Mesenchymal stem cell (in vitro differentiated cells and primary cell): ENCODE measurements around the gene RAC3.

Experiments used
- DNase-seq: peaks from one replicate; pipeline ENCODE4 v3.0.0-alpha.2; 2013
- H2AFZ ChIP-seq: one replicate; pipeline ENCODE4 v1.6.1; 2013; ENCODE audit warnings: low read depth, mild to moderate bottlenecking, control low read depth, inconsistent platforms, low read length, moderate library complexity
- H2AK5ac ChIP-seq: 2 replicates; pipeline ENCODE4 v1.6.1; 2013; ENCODE audit warnings: low read length, moderate library complexity, mild to moderate bottlenecking, inconsistent platforms; ENCODE audit not compliant: severe bottlenecking
- H2BK120ac ChIP-seq: one replicate; pipeline ENCODE4 v1.6.1; 2013; ENCODE audit warnings: low read depth, mild to moderate bottlenecking, inconsistent platforms, low read length, moderate library complexity
- H2BK12ac ChIP-seq, 2 experiments: one replicate each; pipeline ENCODE4 v1.6.1; 2013; ENCODE audit warnings: inconsistent platforms in 2 of 2, low read length in 2 of 2, mild to moderate bottlenecking in 2 of 2, moderate library complexity in 2 of 2, control low read depth in 1 of 2
- H2BK15ac ChIP-seq: one replicate; pipeline ENCODE4 v1.6.1; 2013; ENCODE audit warnings: mild to moderate bottlenecking, low read depth, inconsistent platforms; ENCODE audit not compliant: poor library complexity, severe bottlenecking
- H2BK5ac ChIP-seq: 2 replicates; pipeline ENCODE4 v1.6.1; 2013; ENCODE audit warnings: low read depth, mild to moderate bottlenecking, low read length, control low read depth, inconsistent platforms; ENCODE audit not compliant: poor library complexity, severe bottlenecking
- H3K14ac ChIP-seq, 2 experiments: one replicate each; pipeline ENCODE4 v1.6.1; 2013; ENCODE audit warnings: inconsistent platforms in 2 of 2, low read length in 2 of 2, control low read depth in 1 of 2, mild to moderate bottlenecking in 1 of 2, moderate library complexity in 1 of 2
- H3K18ac ChIP-seq, 2 experiments: one replicate each; pipeline ENCODE4 v1.6.1; 2013; ENCODE audit warnings: inconsistent platforms in 2 of 2, low read length in 2 of 2, control low read depth in 1 of 2, low read depth in 1 of 2, mild to moderate bottlenecking in 1 of 2
- H3K23ac ChIP-seq, 2 experiments: one replicate each; pipeline ENCODE4 v1.6.1; 2013; ENCODE audit warnings: inconsistent platforms in 2 of 2, low read length in 2 of 2, mild to moderate bottlenecking in 2 of 2, moderate library complexity in 2 of 2, control low read depth in 1 of 2
- H3K27ac ChIP-seq: 2 replicates; pipeline ENCODE4 v1.5.1; 2013; ENCODE audit warnings: mild to moderate bottlenecking, moderate library complexity, low read length, control low read depth, inconsistent platforms; ENCODE audit not compliant: poor library complexity, severe bottlenecking
- H3K27me3 ChIP-seq, 2 experiments: 2 replicates each; pipeline versions ENCODE4 v1.6.1 to v1.7.0; 2013; ENCODE audit warnings: low read length in 2 of 2, mild to moderate bottlenecking in 2 of 2, moderate library complexity in 2 of 2, control low read depth in 1 of 2, inconsistent platforms in 1 of 2; ENCODE audit not compliant: control insufficient read depth in 1 of 2, insufficient read depth in 1 of 2
- H3K36me3 ChIP-seq, 2 experiments: 2 replicates each; pipeline versions ENCODE4 v1.6.1 to v1.7.0; 2013; ENCODE audit warnings: low read length in 2 of 2, control low read depth in 1 of 2, inconsistent platforms in 1 of 2, low read depth in 1 of 2, mild to moderate bottlenecking in 1 of 2; ENCODE audit not compliant: insufficient read depth in 2 of 2, control insufficient read depth in 1 of 2
- H3K4ac ChIP-seq, 2 experiments: one replicate each; pipeline ENCODE4 v1.6.1; 2013; ENCODE audit warnings: inconsistent platforms in 2 of 2, low read length in 2 of 2, mild to moderate bottlenecking in 2 of 2, moderate library complexity in 2 of 2, control low read depth in 1 of 2, low read depth in 1 of 2
- H3K4me1 ChIP-seq: 2 replicates; pipeline ENCODE4 v1.6.1; 2013; ENCODE audit warnings: low read depth, low read length, control low read depth; ENCODE audit not compliant: control insufficient read depth, insufficient read depth
- H3K4me2 ChIP-seq: 2 replicates; pipeline ENCODE4 v1.6.1; 2013; ENCODE audit warnings: low read length, mild to moderate bottlenecking, inconsistent platforms; ENCODE audit not compliant: poor library complexity, severe bottlenecking
- H3K4me3 ChIP-seq, 2 experiments: 2 replicates each; pipeline versions ENCODE4 v1.5.1 to v1.7.0; 2013; ENCODE audit warnings: low read length in 2 of 2, mild to moderate bottlenecking in 2 of 2, control low read depth in 1 of 2, low read depth in 1 of 2; ENCODE audit not compliant: insufficient read depth in 1 of 2
- H3K79me1 ChIP-seq: replicated peaks from 2 replicates; pipeline ENCODE4 v1.6.1; 2013; ENCODE audit warnings: mild to moderate bottlenecking, control low read depth, low read length, inconsistent platforms; ENCODE audit not compliant: poor library complexity, severe bottlenecking
- H3K9ac ChIP-seq: 2 replicates; pipeline ENCODE4 v1.7.0; 2013; ENCODE audit warnings: mild to moderate bottlenecking, low read length, moderate library complexity
- H3K9me3 ChIP-seq: 2 replicates; pipeline ENCODE4 v1.7.0; 2013; ENCODE audit warnings: mild to moderate bottlenecking, low read length; ENCODE audit not compliant: control insufficient read depth
- H4K8ac ChIP-seq: one replicate; pipeline ENCODE4 v1.6.1; 2013; ENCODE audit warnings: inconsistent platforms, mild to moderate bottlenecking, low read length, moderate library complexity
- H4K91ac ChIP-seq: one replicate; pipeline ENCODE4 v1.6.1; 2013; ENCODE audit warnings: mild to moderate bottlenecking, low read length, inconsistent platforms
- WGBS: methylation state at CpG from one replicate; pipeline ENCODE4 v1.1.7; 2013; ENCODE audit warnings: mixed read lengths; 5-methylcytosine and 5-hydroxymethylcytosine counted together

RAC3 gene

GRCh38 chr17:82035956-82036633, 4.6 kb downstream of the RAC3 start:
- no peak overlapping the region for H3K14ac ChIP-seq
- H3K4me1 ChIP-seq = peaks cover 21% of the 10 kb centered on the region
- H3K4ac ChIP-seq = no peak overlapping the region
- H3K18ac ChIP-seq = no peak overlapping the region
- peak overlapping the region; percentile 70 for H2BK15ac ChIP-seq
- no peak overlapping the region for H4K8ac ChIP-seq
- peak overlapping the region in 1 of 2 experiments; percentile 45 for H2BK12ac ChIP-seq
- H3K79me1 ChIP-seq = peaks cover 15% of the 10 kb centered on the region
- H3K23ac ChIP-seq = no peak overlapping the region
- H3K36me3 ChIP-seq = peaks cover 0 to 24% of the 10 kb centered on the region in 2 experiments
- peak overlapping the region; percentile 62 for H4K91ac ChIP-seq
- no peak overlapping the region for H3K27ac ChIP-seq
- H2BK5ac ChIP-seq = no peak overlapping the region
- H3K4me3 ChIP-seq = peak overlapping the region in 1 of 2 experiments; percentile 86
- no peak for DNase-seq
- peak overlapping the region; percentile 75 for H3K4me2 ChIP-seq
- no peaks in the 10 kb centered on the region for H3K9me3 ChIP-seq
- H2BK120ac ChIP-seq = no peak overlapping the region
- peaks cover 0 to 12% of the 10 kb centered on the region in 2 experiments for H3K27me3 ChIP-seq
- no peak overlapping the region for H2AFZ ChIP-seq
- H3K9ac ChIP-seq = peak overlapping the region; percentile 83
- no peak overlapping the region for H2AK5ac ChIP-seq
- WGBS = 97% methylated on average over 16 of the region's 20 CpGs

DNA sequence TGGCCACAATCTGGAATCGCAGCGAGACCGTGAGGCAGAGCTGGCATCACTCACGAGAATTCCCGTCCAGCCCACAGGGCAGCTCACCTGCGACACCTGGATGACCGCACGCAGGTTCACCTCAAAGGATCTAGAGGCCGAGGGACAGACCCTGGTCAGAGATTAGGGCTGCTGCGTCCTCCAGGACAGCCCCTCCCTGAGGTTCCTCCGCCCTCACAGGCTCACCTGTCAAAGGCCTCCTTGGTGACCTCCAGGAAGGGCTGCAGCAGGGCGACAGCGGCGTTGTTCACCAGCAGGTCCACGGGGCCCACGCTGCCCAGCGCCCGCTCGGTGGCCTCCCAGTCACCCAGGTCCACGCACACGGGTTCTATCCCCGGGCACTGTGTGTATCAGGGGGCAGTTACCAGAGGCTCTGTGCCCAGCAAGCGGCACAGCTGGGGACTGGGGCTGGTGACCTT, 5.2 kb downstream of the RAC3 start:
- peak overlapping the region; percentile 62 for H4K91ac ChIP-seq
- no peak overlapping the region for H2BK120ac ChIP-seq
- H2BK15ac ChIP-seq = peak overlapping the region; percentile 70
- peak overlapping the region; percentile 15 for H3K27ac ChIP-seq
- no peak overlapping the region for H2AFZ ChIP-seq
- H2BK12ac ChIP-seq = peak overlapping the region; percentile 11 to 17
- peak overlapping the region; percentile 5 for H4K8ac ChIP-seq
- peak overlapping the region; percentile 83 for H3K9ac ChIP-seq
- H3K36me3 ChIP-seq = peaks cover 0 to 24% of the 10 kb centered on the region in 2 experiments
- WGBS = 58% methylated on average over 23 of the region's 23 CpGs
- DNase-seq = no peak
- H3K79me1 ChIP-seq = peaks cover 15% of the 10 kb centered on the region
- peak overlapping the region in 1 of 2 experiments; percentile 66 for H3K4ac ChIP-seq
- H2BK5ac ChIP-seq = no peak overlapping the region
- H3K4me3 ChIP-seq = peak overlapping the region; percentile 66 to 86
- H3K4me1 ChIP-seq = peaks cover 21% of the 10 kb centered on the region
- no peaks in the 10 kb centered on the region for H3K9me3 ChIP-seq
- no peak overlapping the region for H3K23ac ChIP-seq
- H3K14ac ChIP-seq = peak overlapping the region in 1 of 2 experiments; percentile 8
- H3K18ac ChIP-seq = peak overlapping the region; percentile 5 to 11
- peaks cover 0 to 12% of the 10 kb centered on the region in 2 experiments for H3K27me3 ChIP-seq
- H2AK5ac ChIP-seq = no peak overlapping the region
- H3K4me2 ChIP-seq = peak overlapping the region; percentile 75

- H3K14ac ChIP-seq = peak within 1 kb of the TSS in 1 of 2 experiments; percentile 91
- WGBS = under 1% methylated on average over 85 of the region's 92 CpGs
- H3K9ac ChIP-seq = peak within 1 kb of the TSS; percentile 83
- H3K79me1 ChIP-seq = peaks cover 11% of the 10 kb centered on the region
- peaks cover 0 to 9% of the 10 kb centered on the region in 2 experiments for H3K27me3 ChIP-seq
- H2BK120ac ChIP-seq = no peak within 1 kb of the TSS
- H3K4me3 ChIP-seq = peak within 1 kb of the TSS; percentile 66 to 86
- peak within 1 kb of the TSS; percentile 79 to 87 for H3K18ac ChIP-seq
- DNase-seq = peak; percentile 97
- no peak within 1 kb of the TSS for H3K23ac ChIP-seq
- H2BK15ac ChIP-seq = peak within 1 kb of the TSS; percentile 70
- H4K91ac ChIP-seq = peak within 1 kb of the TSS; percentile 62
- peaks cover 17% of the 10 kb centered on the region for H3K4me1 ChIP-seq
- H2BK5ac ChIP-seq = no peak within 1 kb of the TSS
- peak within 1 kb of the TSS; percentile 75 for H3K4me2 ChIP-seq
- H3K27ac ChIP-seq = peak within 1 kb of the TSS; percentile 15
- H2AFZ ChIP-seq = peak within 1 kb of the TSS; percentile 29
- peak within 1 kb of the TSS; percentile 73 for H4K8ac ChIP-seq
- no peak within 1 kb of the TSS for H2AK5ac ChIP-seq
- no peaks in the 10 kb centered on the region for H3K9me3 ChIP-seq
- peak within 1 kb of the TSS; percentile 11 to 29 for H2BK12ac ChIP-seq
- peak within 1 kb of the TSS; percentile 44 to 66 for H3K4ac ChIP-seq
- H3K36me3 ChIP-seq = peaks cover 0 to 24% of the 10 kb centered on the region in 2 experiments
Measured at GRCh38 chr17:82037092-82037888, 5.8 kb downstream of the RAC3 start, which contains the start of gene DCXR. Gene DCXR, minus strand, starts transcription at chr17:82037697. Its CDS starts 15 bp downstream, at chr17:82037682.

DNA sequence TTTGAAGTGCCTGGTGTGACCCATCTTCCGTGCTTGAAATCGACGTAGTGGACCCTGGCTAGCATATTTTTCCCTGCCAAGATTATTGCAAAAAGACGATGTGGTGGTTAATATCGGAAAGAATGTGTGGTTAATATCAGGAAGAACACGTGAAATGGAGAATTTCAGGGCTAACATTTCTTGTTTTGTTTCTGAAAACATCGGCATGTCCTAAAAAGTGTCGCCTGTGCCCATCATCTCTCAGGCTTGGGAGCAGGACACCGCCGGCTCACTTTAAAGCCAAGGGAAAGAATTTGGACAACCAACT, 6.4 kb downstream of the RAC3 start:
- no peak overlapping the region for H3K23ac ChIP-seq
- WGBS = 32% methylated on average over 10 of the region's 10 CpGs
- H3K9me3 ChIP-seq = no peaks in the 10 kb centered on the region
- no peak overlapping the region for H2AK5ac ChIP-seq
- H3K36me3 ChIP-seq = peaks cover 0 to 23% of the 10 kb centered on the region in 2 experiments
- peak overlapping the region; percentile 29 for H2AFZ ChIP-seq
- no peak overlapping the region for H4K8ac ChIP-seq
- peaks cover 0 to 4% of the 10 kb centered on the region in 2 experiments for H3K27me3 ChIP-seq
- H3K9ac ChIP-seq = peak overlapping the region; percentile 38
- H3K18ac ChIP-seq = no peak overlapping the region
- H3K27ac ChIP-seq = no peak overlapping the region
- H3K4me1 ChIP-seq = peaks cover 16% of the 10 kb centered on the region
- H3K4me2 ChIP-seq = peak overlapping the region; percentile 62
- no peak overlapping the region for H3K14ac ChIP-seq
- no peak overlapping the region for H3K4ac ChIP-seq
- H2BK15ac ChIP-seq = no peak overlapping the region
- DNase-seq = no peak
- no peak overlapping the region for H2BK12ac ChIP-seq
- no peak overlapping the region for H2BK5ac ChIP-seq
- H2BK120ac ChIP-seq = no peak overlapping the region
- peak overlapping the region in 1 of 2 experiments; percentile 86 for H3K4me3 ChIP-seq
- H3K79me1 ChIP-seq = peaks cover 11% of the 10 kb centered on the region
- no peak overlapping the region for H4K91ac ChIP-seq
